IPS-NIHi11 (cell line): ENCODE data around the gene KCND3.

Source experiments
- DNase-seq: peaks from one replicate; pipeline ENCODE4 v3.0.0; 2012; ENCODE audit warnings: mixed read lengths, low spot score

The KCND3 gene

DNA sequence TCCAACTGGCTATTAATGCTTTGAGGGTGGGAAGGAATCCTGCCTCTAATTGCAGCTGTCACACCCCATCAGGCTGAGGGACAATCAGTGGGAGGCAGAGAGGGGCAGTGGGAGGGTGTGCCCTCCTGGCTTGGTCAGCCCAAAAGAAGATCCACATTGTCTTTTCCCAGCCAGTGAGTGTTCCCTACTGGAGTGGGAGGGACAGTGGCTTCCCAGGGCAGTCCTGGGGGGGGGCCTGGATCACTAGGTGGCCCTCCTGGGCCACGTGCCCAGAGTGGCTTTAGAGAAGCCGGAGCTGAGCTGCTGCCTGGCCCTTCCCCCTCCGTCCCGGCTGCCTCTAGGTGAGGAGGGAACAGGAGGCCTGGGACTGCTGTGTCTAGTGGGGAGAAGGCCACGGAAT, 264.3 kb downstream of the KCND3 start:
- peak; percentile 44 for DNase-seq

DNA sequence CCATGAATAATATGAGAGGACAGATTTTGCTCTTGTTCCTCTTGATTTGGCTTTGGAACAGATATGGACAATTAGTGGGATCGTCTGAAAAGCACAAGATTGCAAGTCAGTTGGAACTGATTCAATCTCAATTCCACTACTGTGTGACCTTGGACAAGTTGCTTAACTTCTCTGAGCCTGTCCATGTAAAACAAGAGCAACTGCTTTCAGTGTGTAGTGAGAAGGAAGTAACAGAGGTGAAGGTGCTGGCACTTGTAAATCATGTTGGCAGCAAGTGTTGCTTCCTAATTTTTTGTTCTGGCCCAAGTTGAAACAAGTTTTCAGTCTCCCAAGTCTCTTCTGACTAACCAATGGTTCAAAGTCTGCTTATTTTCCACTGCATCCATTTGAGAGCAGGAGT, 265.6 kb downstream of the KCND3 start:
- DNase-seq = no peak

DNA sequence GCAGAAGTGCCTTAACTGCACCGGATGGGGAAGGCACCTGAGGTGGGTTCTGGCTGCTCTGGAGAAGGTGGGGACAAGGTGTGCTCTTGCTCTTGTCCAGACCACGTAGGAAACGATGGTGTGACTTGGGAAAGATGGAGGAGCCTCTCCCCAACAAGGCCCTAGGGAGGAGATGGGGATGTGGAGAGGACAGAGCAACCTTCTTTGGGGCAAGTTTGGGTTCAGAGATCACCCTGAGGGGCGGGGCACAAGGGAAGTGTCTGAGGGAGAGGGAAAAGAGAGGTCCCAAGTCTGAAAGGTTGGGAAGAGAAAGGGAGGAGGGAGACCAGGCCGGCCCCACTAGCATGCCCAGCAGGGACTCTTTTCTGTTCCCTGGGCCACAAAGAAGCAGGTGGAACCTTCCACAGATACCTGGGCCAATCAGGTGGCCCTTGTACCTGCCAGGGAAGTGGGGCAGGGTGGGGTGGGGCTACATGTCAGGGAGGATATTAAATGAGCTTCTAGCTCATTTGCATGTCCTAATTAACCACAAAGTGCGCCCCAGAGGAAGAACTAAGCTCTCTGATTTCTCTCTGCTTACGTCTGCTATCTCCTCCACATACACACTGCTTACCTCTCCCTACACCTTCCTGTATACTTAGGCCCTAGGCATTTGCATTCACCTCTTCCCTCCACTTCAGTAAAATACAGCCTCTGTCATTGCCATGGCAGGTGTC, 266.2 kb downstream of the KCND3 start:
- DNase-seq = no peak

GRCh38 chr1:111720977-111721786, 268.3 kb downstream of the KCND3 start:
- no peak for DNase-seq
